AG10803 (cell line): ENCODE results near the gene STAT3.

Experiments
- DNase-seq: peaks from one replicate; pipeline ENCODE4 v3.0.0; 2010; ENCODE audit warnings: low read depth
- H3K4me3 ChIP-seq: 2 replicates; pipeline ENCODE4 v1.5.1; 2011; ENCODE audit warnings: mild to moderate bottlenecking, low read length, control low read depth
- TF ChIP-seq, protein P1 (sequence below): conservative IDR thresholded peaks from 2 replicates; pipeline ENCODE4 v1.5.1; 2011; ENCODE audit warnings: mild to moderate bottlenecking, low read length, control low read depth, inconsistent platforms

The STAT3 gene

DNA sequence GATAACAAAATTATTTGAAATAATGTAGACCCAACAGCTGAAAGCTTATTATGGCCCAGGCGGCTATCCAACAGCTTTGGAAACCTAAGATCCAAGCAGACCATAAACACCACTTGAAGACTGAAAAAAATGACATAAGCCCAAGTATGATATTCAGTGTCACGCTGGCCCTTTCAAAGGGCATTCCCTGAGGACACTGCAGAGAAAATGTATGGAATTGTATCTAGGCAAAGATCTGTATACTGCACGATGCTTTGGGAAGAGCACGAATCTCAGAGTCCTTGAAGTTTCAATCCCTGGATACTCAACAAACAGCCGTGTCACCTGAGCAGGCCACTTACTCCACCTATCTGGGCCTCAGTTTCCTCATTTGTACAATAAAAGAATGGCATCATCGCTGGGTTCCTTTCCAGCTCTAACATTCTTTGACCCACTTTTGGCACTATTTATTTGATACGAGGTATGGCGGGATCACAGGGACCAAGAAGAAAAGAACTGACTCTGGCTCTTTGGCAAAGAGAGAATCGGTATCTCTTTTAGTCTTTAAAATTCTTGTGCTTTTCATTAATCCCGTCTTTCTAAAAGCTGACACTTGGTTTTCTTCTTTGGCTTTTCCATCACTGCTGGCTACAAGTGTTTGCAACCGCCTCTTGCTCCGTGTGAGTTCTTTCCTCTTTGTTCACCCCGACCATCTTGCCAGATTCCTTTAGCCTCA lies 113.3 kb downstream of the STAT3 start:
- no peak for DNase-seq
- TF ChIP-seq, protein P1, sequence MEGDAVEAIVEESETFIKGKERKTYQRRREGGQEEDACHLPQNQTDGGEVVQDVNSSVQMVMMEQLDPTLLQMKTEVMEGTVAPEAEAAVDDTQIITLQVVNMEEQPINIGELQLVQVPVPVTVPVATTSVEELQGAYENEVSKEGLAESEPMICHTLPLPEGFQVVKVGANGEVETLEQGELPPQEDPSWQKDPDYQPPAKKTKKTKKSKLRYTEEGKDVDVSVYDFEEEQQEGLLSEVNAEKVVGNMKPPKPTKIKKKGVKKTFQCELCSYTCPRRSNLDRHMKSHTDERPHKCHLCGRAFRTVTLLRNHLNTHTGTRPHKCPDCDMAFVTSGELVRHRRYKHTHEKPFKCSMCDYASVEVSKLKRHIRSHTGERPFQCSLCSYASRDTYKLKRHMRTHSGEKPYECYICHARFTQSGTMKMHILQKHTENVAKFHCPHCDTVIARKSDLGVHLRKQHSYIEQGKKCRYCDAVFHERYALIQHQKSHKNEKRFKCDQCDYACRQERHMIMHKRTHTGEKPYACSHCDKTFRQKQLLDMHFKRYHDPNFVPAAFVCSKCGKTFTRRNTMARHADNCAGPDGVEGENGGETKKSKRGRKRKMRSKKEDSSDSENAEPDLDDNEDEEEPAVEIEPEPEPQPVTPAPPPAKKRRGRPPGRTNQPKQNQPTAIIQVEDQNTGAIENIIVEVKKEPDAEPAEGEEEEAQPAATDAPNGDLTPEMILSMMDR, result no peak
- H3K4me3 ChIP-seq, result peak overlapping the region; percentile 72

GRCh38 chr17:42274253-42274542 lies 114.0 kb downstream of the STAT3 start:
- no peak for DNase-seq
- H3K4me3 ChIP-seq, result no peak overlapping the region
- TF ChIP-seq, protein P1, result no peak

DNA sequence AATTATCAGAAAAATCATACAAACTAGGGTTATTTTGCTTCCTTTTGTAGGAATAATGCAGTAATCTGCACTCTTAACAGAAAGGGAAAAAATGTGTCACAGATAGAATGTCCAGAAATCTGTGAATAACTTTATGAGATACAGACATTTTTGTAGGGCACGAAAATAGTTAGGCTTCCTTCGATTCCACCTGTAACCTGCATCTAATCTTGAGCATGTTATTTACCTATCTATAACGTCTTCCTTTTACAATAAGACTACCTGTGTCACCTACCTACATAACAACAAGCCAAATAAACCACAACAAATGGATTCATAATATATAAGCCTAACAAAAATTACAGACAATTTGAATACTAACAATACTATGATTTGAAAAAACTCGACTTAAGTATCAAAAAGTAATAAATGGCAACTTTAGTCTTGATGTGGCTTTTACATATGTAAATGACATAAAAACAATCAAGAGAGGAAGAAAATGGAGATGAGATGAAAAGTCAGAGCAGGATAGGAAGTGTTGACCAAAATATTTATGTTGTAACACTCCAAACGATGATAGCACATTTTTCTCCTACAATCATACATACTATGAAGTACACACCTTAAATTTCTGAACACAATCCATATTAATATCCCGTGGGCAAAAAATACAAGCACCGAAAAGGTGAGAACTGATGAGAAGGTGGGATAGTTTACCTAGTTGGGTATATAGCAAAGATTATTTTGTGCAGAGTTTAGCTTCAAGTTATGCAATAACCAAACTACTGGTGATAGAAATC lies 114.6 kb downstream of the STAT3 start:
- DNase-seq, result no peak
- TF ChIP-seq, protein P1, result no peak
- H3K4me3 ChIP-seq, result no peak overlapping the region

DNA sequence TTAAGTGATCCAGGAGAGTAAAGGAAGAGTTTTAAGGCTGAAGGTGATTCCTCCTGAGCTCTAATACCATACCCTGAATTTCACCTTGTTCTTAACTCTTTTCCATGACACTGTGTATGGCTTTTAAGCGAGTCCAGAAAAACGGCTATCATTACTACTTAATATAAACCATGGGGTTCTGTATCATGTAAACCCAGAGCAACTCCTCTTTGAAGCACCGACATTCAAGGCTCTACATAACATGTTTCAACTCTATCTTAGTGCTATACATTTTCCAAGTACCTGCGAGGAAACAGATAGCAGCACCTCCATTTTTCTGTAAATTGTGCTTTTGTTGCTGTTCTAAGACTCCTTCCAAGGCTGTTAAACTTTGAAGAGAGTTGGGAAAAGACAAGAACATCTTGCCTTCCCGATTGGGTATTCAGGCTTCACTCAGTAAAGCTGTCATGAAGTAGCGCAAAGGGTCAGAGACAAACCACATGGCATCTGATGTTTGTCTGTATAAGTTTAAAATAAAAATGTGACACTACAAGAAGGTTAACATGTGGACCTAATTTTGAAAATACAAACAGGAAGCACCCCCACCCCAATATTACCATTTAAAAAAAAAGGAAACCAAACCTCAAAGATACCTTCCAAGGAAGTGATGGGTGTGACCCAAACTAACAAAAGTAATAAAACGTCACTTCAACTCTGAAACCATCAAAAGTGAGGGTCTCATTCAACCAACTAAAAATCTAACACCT lies 115.9 kb downstream of the STAT3 start:
- DNase-seq, result no peak
- TF ChIP-seq, protein P1, result no peak
- H3K4me3 ChIP-seq, result no peak overlapping the region

DNA sequence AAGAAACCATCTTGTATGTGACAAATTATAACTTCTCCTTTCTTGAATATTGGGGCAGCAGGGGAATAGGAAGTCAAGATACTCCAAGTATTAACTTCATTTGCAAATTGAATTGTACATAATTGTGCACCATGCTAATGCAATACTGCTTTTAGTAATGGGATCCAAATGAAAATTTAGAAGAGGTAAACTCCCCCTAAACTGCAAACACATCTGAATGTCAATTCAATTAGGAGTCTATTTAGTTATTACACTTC lies 116.5 kb downstream of the STAT3 start:
- TF ChIP-seq, protein P1, result no peak
- no peak overlapping the region for H3K4me3 ChIP-seq
- no peak for DNase-seq

DNA sequence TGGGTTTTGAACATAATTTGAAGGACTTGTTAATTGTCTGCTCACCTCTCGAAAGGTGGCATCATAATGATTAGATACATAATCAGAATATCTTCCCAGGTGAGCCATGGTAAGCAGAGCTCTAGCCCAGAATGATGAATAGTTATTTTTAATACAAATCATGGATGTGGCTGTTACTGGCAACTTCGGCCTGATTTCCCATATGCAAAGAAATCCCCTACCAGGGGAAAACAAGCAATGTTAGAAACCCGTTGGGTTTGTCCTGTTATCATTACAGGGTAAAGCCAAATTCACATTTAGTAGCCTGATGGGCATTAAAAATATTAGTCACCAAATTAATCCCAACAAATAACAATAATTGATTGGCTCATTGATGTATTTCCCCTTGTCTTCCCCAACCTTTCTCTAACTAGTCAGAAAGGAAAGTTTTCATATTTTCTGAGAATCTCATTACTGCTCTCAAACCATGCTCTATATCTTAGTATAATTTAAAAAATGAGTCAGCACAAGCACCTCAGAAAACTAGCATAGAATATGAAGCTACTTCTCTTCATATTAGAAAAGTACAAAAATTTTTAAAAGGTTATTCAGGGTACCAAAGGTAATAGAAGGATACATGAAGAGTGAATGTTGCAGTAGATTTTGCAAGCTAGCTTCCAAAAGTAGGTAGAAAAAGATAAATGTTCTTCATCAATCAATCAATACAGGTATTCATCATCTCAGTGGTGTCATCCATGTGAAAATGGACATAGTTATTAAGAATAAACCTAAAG lies 117.0 kb downstream of the STAT3 start:
- TF ChIP-seq, protein P1, result no peak
- no peak overlapping the region for H3K4me3 ChIP-seq

More for the DNA sequence above, 117.0 kb downstream of the STAT3 start:
- no peak for DNase-seq
